ENCODE results near the gene HPSE2. TPM values are rescaled to one million over a fixed set of nuclear protein-coding genes. Genes with fewer than 3 reads are reported as not detected.

HPSE2 gene
- total RNA-seq, 1 donor = 5.6 TPM

DNA sequence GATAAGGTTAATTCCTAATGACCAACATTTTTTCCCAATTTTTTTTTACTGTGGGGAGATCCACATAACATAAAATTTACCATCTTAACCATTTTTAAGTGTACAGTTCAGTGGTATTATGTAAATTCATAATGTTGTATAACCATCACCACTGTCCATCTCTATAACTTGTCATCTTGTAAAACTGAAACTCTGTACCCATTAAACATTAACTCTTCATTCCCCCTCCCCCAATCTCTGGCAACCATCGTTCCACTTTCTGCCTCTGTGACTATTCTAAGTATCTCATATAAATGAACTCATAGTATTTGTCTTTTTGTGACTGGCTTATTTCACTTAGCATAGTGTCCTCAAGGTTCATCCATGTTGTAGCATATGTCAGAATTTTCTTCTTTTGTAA lies 742.9 kb downstream of the HPSE2 start:
- TF ChIP-seq, protein P1, sequence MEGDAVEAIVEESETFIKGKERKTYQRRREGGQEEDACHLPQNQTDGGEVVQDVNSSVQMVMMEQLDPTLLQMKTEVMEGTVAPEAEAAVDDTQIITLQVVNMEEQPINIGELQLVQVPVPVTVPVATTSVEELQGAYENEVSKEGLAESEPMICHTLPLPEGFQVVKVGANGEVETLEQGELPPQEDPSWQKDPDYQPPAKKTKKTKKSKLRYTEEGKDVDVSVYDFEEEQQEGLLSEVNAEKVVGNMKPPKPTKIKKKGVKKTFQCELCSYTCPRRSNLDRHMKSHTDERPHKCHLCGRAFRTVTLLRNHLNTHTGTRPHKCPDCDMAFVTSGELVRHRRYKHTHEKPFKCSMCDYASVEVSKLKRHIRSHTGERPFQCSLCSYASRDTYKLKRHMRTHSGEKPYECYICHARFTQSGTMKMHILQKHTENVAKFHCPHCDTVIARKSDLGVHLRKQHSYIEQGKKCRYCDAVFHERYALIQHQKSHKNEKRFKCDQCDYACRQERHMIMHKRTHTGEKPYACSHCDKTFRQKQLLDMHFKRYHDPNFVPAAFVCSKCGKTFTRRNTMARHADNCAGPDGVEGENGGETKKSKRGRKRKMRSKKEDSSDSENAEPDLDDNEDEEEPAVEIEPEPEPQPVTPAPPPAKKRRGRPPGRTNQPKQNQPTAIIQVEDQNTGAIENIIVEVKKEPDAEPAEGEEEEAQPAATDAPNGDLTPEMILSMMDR (IDR thresholded peaks at IDR 0.05; ENCODE audit: insufficient read depth, low read depth, low read length) = no peak
- H3K4me3 ChIP-seq (ENCODE audit: low read depth, low read length) = no peak overlapping the region
- DNase-seq (ENCODE audit: low read depth) = no peak

DNA sequence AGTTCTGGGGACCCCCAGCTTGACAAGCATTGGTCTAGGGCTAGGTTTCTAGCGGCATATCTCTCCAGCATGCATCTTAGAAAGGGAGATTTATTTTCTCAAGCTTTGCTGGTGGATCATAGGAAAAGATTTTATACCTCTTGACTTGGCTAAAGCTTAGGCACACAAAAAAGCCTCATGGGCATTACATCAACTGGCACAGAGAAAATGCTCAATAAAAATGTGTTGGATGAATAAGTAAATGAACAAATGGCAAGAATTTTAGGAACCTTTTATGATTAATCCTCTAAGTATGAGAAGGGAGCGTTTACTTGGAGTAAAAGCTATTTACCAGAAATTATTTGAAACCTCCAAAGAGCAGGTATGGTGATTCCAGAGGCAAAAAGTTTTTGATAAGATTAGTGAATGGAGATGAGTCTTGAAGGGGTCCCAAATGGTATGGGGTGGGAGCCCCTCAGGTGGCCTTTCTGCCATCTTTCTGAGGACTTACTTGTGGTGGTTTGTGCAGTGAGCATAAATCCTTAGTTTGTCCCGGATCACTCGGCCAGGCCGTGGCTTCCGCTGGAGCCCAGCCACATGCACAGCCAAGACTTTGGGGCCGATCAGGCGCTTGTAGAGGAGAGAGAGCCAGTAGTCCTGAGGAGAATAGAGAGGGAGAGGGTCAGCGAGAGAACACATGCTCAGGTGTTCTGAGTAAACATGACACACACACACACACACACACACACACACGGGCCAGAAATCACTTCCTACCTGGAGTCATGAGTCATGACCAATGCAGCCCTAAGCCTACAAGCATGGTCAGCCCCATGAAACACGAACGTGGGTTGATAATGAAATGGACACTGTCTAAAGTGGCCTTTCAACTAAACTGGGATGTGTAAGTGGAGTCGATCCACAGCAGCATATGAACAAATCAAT lies 745.8 kb downstream of the HPSE2 start:
- DNase-seq (ENCODE audit: low read depth) = no peak
- H3K4me3 ChIP-seq (ENCODE audit: low read depth, low read length) = no peak overlapping the region
- TF ChIP-seq, protein P1 (IDR thresholded peaks at IDR 0.05; ENCODE audit: insufficient read depth, low read depth, low read length) = no peak

DNA sequence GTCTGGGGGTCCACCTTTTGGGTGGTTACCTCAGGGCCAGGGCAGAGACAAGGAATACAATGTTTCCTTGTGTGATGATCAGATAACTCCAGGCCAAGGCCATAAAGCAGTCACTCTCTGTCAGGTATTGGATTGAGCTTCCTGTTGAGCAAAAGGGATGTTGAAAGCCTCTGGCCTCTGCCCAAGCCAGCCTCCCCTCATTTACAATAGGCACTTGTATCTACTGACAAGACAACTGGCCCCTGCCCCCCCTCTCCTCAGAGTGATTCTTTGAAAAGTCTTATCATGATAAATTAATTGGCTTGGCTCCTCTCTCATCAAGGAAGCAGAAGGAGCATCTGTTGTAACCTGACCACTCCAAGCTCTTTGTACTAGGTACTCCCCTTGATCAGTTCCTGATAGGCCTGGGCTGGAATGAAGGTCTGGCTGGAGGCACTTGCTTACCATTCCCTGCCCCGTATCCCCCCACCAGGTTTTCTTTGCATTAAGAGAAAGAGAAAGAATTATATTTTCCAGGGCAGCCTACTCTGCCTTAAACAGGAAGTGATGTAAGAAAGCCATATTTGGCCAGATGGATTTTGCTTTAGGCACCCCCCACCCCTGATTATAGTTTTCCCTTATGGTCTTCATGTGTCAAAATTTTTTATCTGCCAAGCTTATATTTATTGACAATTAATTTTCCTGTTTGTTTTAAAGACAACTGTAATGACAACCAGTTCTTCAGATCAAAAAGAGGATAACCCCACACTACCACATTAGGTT lies 746.8 kb downstream of the HPSE2 start:
- peak; percentile 55 for DNase-seq (ENCODE audit: low read depth)
- H3K4me3 ChIP-seq (ENCODE audit: low read depth, low read length) = no peak overlapping the region
- TF ChIP-seq, protein P1 (IDR thresholded peaks at IDR 0.05; ENCODE audit: insufficient read depth, low read depth, low read length) = no peak

DNA sequence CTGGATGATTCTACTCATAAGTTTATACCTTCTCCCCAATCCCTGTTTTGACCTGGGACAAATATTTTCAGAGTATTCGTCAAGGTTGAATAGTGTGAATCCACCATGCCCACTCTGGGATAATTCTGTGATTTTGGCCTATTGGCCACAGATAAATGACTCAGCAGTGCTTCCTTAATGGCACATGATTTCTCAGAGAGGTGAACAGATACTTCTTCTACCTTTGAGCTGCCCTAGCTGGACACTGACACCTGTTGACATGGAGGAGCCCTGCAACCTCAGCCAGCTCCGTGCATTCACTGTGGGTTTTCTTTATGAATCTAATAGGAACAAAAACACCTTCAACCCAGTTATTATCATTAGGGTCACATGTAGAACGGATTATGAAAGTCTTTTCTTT lies 748.0 kb downstream of the HPSE2 start:
- H3K4me3 ChIP-seq (ENCODE audit: low read depth, low read length) = no peak overlapping the region
- no peak for DNase-seq (ENCODE audit: low read depth)
- TF ChIP-seq, protein P1 (IDR thresholded peaks at IDR 0.05; ENCODE audit: insufficient read depth, low read depth, low read length) = no peak

DNA sequence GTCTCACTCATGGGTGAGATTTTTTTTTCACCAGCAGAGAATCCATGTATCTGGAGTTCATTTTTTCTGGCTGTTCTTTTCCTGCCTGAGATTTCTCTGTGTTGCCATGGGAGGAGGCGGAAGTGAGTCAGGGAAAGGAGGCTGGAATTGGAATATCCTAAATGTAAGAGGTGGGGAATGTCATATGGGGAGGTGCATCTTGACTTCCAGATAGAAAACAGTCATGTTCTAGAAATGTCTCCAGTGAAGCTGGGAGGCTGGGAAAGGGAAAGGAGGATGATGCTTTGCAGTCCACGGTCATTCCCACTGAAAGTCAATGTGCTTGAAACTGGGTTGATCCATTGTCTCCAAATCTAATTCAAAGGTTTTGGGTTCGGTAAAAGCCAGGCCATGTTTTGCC lies 749.2 kb downstream of the HPSE2 start:
- H3K4me3 ChIP-seq (ENCODE audit: low read depth, low read length) = no peak overlapping the region

DNA sequence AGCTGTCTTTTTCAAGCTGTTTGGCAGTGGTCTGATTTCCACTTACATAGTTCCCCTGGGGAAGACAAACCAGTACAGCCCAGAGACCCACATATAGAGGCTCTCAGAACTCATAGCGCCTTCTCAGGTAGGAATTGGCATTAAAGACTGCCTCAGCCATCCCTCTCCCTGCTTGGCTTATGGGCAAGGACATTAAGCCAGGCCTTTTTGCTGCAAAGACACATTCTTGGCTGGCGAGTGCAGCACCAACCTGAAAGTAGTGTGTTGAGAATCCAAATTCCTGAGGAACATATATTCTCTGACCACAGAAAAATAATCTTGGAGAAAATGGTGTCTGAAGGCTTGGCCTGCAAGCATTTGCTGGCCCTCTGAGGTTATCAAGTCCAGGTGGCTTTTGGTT lies 749.7 kb downstream of the HPSE2 start:
- TF ChIP-seq, protein P1 (IDR thresholded peaks at IDR 0.05; ENCODE audit: insufficient read depth, low read depth, low read length) = no peak
- no peak overlapping the region for H3K4me3 ChIP-seq (ENCODE audit: low read depth, low read length)
- no peak for DNase-seq (ENCODE audit: low read depth)

More for the DNA sequence above, 749.2 kb downstream of the HPSE2 start:
- peak; percentile 74 for DNase-seq (ENCODE audit: low read depth)
- TF ChIP-seq, protein P1 (IDR thresholded peaks at IDR 0.05; ENCODE audit: insufficient read depth, low read depth, low read length) = no peak
